GM19324 (cell line): ENCODE results near the gene KCNG1.

Source experiments
- ATAC-seq: cut with Tn5 transposase; IDR thresholded peaks from one replicate; pipeline ENCODE4 v1.9.1; 2021; ENCODE audit warnings: mild to moderate bottlenecking, moderate library complexity; ENCODE audit not compliant: unreplicated experiment, low FRiP score

The KCNG1 gene

DNA sequence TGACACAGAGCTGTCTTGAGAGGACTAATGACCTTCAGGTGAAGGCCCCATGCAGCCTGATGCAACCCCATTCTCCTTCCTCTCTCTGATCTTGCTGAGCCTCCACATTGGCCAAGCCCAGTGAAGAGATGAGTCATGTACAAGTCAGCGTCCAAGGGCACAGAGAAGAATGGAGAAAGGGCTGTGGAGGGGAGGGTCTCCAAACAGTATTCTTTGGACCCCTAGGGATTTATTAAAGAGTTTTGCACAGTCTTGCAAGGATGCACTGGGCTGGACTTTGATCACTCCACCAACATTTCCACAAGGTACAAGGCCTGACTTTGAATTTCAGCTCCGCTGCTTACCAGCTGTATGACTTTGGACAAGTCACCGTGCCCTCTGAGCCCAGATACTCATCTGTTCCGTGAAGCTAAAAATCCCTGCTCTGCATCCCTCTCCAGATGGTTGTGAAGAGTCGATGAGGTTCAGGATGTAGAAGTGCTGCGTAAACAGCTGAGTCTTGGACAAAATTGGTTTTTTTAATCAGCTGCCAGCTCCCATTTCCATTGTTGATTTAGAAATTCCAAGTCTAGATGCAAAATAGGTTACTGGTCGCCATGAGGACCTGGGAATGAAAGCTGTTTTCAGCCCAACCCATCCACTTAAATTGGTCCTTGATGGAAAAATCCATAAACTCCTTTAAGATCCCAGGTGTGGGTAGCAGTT lies 14.1 kb upstream of the KCNG1 start:
- no peak for ATAC-seq

DNA sequence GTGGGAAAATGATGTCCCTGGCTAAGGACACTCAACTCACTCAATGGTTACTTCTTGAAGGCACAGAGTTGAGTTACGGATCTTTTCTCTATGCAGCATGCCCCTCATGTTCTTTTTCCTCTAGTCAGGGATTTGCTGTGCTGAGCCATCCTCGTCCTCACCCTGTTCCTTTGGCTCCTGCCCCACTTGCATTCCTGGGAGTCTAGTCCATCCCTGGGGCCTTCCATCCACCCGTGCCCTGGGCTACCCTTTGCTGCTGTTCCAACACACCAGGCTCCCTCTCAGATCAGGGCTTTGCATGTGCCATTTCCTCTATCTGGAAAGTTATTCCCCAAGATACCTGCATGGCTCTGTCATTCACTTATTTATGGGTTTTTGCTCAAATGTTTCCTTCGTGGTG lies 13.3 kb upstream of the KCNG1 start:
- no peak for ATAC-seq

GRCh38 chr20:51034988-51035656 lies 12.2 kb upstream of the KCNG1 start:
- ATAC-seq, result no peak

DNA sequence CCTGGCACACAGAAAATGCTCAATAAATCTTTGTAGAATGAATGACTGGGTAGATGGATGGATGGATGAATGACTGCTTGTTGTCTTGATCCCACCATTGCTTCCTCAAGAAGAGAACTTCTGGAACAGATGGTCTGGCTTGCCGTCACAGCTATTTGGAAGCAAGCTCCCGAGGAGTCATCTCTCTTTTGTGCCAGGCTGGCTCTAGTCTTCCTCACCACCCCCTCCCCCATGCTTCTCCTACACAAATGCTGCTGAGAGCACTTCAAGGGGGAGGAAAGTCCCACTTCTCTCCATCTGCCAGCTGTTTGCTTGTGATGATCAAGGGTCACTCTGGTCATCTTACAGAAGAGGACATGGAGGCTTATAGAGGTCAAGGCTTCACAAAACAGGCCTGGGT lies 11.6 kb upstream of the KCNG1 start:
- no peak for ATAC-seq

DNA sequence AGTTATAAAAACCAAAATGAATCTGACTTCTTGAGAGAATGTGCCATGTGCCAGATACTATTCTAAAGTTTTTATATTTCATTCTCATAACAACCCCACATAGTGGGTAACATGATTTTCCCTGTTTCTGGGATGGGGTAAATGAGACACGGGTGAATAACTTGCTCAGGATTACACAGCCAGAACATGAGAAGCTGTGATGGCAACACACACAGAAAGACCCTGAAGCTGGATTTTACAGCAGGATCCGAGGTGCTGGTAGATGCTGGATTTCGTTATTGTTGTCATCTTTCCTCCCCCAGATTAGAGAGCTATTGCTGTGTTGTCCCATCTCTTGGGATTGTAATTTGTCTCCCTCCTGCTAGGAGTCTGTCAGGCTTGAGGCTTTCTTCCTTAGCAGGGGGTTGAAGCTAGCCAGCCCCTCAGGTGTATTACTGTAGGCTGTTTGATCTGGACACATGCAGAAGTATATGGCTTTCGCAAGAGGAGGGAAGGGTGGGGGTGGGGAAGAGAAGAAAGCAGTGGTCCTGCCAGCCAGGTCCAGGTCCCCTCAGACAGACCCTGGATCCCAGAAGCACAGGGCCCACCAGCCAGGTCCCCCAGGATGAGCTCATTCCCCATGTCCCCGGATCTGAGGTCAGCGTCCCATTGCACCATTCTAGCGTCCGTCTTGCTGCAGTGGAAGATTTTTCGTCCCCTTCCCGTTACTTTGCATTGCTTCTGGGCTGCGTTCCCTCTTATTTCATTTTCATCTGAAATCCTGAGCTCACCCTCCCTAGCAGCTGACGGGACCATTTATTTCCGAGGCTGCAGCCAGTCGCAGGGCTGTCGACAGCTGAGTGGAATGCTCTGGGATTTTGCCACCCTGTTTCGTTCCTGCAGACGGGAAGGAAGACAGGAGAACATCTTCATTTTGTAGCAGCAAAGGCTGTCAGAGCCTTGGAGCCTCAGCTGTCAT lies 7.3 kb upstream of the KCNG1 start:
- ATAC-seq, result no peak

- no peak for ATAC-seq
Observed at GRCh38 chr20:51029556-51029955, 6.6 kb upstream of the KCNG1 start.

GRCh38 chr20:51028616-51029212 lies 5.8 kb upstream of the KCNG1 start:
- no peak for ATAC-seq

DNA sequence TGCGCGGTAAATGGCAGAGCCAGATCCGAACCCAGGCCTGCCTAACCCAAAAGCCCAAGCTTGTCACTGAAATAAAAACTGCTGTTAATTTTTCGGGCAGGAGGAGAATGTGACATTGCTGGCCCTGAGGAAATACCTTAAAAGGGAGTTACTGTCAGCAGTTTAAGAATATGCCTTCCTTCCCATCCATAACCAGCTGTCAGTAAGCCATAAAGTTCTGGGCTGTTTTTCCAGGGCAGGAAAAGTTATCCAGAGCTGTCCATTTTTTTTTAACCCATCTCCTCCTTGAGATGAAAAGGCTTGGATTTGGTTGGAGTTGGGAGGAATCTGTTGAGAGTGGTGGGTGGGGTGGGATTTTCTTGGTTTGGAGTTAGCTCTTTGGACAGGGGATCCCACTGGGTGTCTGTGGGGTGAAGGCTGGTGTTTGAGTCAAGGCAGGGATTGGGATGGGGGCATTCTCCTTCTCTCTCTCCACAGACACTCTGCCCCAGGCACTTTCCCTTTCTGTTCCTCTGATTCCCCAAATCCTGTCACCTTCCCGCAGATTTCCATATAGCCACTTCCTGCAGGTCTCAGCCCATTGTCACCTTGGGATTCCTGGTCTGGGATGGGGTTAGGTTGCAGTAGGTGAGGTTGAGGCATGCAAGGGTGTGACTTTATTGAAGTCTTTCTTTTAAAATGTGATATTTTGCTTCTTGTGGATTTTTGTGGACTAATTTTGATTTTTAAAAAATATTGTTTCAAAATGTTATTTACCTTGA lies 4.3 kb upstream of the KCNG1 start:
- ATAC-seq, result no peak

DNA sequence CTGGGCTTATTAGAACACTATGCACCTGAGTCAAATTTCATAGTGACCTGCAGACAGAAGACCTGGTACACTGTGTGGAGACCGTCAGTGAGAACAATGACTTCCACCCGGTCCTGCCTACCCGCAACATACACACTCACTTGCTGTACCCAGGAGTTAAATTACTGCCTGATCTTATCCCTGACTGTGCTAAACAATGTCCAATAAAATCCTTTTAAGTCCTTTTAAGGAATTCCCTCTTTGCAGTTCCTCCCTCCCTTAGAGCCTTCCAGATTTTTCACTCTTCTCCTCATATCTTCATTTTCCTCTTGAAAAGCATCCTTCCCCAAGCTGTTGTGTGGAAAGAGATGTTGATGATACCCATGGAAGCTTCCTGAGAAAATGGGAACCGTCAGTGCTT lies 3.4 kb upstream of the KCNG1 start:
- no peak for ATAC-seq

GRCh38 chr20:51024761-51025160 lies 1.9 kb upstream of the KCNG1 start:
- no peak for ATAC-seq

GRCh38 chr20:51023617-51024155 lies 779 bp upstream of the KCNG1 start:
- no peak for ATAC-seq

DNA sequence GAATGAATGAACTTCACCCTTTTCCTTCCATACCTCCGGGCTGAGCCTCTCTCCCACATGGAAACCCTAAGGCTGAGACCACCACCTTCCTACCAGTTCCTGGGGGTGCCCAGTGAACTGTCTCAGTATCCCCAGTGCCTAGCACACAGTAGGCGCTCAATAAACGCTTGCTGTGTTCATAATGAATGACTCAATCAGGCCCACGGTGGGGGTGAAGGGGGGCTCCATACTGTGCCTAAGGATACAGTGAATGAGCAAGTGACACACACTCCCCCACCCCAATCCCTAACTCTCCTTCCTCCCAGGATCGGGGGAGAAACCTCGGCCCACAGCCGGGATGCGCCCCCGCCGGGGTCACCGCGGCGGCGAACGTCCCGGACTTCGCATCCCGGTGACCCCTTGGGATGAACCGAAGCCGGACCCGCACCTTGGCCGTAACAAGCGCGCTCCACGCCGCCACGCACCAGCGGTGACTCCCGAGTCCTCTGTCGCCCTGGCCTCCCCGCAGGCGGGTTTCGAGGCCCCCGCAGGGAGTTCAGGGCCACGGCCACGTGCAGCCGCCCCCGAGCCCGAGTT lies 592 bp downstream of the KCNG1 start:
- no peak for ATAC-seq

GRCh38 chr20:51021067-51022025 lies 1.6 kb downstream of the KCNG1 start:
- ATAC-seq, result no peak

GRCh38 chr20:51020657-51021056 lies 2.2 kb downstream of the KCNG1 start:
- no peak for ATAC-seq

DNA sequence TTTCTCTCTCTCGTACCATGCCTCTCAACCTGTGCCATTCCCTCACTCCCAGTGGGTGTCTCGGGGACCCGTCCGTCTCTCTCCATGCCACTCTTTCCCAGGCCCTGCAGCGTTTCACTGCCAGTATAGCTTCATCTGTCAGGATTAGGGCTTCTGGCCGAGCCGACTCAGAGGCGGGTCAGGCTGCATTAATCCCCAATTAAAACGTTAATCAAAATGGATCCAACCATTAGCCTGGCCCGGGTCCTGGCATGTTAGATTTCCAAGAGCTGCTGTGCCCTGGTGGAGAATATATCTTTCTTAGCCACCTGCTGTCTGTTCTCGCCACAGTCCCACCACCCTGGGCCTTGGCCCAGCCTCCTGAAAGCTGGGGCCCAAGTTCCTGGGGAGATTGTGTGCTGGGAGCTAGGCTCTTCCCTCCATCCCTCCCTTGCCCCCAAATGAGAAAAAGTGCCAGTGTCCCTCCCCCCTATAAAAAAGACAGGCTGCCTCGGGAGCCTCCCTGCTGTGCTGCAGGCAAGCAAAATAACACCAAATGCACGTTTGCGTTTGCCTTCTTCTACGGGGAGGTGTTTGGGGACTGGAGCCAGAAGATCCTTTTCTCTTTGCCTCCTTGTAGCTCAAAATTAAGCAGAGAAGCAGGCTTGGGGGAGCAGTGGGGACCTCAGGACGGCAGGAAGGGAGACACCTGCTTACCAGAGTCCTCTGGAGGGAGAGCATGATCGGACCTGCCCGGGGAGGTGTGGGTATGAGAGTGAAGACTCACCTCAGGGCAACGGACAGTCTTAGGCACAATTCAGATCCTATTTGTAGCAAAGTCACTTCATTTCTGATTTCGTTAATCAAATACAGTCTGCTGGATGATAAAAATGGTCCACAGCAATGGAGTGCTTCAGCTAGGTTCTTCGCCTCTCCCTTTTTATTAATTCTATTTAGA lies 3.0 kb downstream of the KCNG1 start:
- ATAC-seq, result no peak

DNA sequence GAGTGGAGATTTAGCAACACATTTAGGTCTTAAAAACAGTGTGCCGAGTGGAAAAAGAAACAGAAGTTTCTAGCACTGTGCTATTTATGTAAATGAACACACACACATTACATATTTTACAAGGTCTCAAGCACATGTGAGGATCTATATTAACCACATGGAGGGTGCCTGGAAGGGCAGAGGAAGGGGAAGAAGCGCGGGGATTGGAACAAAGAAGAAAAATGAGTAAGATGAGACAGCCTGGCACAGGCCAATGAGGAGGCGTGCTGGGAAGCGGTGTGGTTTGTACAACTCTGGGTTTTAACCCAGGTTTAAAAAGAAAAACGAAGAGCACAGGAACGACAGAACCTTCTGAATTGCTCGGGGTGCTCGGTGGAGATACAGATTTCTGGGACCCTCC lies 5.7 kb downstream of the KCNG1 start:
- no peak for ATAC-seq

DNA sequence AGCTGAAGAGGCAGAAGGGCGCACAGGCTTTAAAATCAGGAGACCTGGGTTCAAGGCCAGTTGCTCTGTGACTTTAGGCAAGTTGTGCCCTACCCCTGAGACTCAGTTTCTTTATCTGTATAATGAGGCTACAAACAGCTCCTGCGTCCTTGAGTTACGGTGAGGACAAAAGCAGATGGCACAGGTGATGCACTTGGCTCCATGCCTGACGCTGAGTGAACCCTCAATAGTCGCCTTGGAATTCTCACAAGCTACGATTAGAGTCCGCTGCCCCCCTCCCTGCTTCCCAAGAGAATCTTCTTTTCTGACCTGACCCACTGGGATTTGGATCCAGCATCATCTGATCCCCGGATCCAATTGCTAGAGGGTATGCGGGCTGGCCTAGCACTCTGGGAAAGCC lies 6.4 kb downstream of the KCNG1 start:
- no peak for ATAC-seq
